Epithelial cell of alveolus of lung (primary cell): ENCODE data around the gene KLF9. TPM values are rescaled to one million over a fixed set of nuclear protein-coding genes. Genes with fewer than 3 reads are reported as not detected.

ENCODE experiments used
- total RNA-seq: library from RNA; depleted of rRNA; stranded (reverse); fragments of >200 nt; gene quantifications from 2 replicates; pipeline ENCODE4 v1.2.1, GENCODE V29; 2015

Gene KLF9
- total RNA-seq = 43.1 and 286 TPM in 2 replicates

DNA sequence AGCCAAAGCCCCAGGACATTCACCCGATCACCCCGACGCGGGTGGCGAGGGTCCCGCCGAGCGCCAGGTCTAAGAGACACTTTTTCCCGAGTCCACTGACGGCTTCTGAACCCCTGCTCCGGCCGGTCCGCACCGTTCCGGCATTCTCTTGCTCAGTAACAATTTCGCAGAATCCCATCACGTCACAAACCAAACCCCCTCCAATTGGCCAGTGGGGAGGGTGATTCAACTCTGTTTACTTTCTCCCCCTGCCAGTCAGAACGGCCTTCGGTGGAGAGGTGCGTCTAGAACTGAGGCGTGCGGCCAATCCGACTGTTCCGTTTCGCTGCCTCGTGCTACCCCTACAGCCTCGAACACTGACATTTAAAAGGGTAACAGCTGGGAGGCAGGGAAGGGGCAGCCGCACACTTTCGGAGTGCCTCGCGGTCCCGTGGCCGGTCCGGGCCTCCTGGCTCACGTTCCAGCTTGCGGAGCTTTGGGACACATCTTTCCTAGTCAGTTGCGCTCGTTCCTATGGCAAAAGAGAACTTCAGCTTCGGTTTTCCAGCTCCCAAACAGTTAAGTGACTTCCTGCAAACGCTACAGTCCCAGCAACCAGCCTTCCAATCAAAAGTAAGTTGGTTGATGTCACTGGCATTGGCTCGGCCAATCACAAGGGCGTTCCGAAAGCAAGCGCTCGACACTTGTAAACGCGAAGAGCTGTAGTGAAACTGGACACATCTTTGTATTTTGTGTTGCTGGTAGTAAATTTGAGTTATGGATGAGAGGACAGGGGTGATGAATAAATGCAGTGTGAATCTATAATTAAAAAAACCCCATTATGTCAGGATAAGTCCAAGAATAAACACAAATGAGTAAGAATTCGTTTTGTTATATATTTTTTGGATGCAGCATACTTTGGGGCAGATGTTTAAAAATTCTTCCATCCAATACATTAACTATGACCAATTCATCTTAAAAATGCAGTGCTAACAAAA is at the start of gene KLF9:
KLF9 (minus strand) TSS at position 859 of the 977 bp plus-strand sequence. CDS start 1,294 bp downstream, outside the sequence.

Other genes starting within 250 kb of the KLF9 start
- gene SMC5, start 155.7 kb downstream of the KLF9 start, total RNA-seq = 14.5 and 16.8 TPM in 2 replicates